Karpas-422 (cell line): Measurements from ENCODE around the gene UBA52. TPM values are rescaled to one million over a fixed set of nuclear protein-coding genes. Genes with fewer than 3 reads are reported as not detected.

Source experiments
- DNase-seq: peaks from one replicate; pipeline ENCODE4 v3.0.0-alpha.2; 2015
- H2AFZ ChIP-seq: fragments of 200-600 bp; sonication (generic); 2 replicates; pipeline ENCODE4 v1.6.1; 2014; ENCODE audit warnings: antibody characterized with exemption, low read length, mixed read lengths
- H3K27ac ChIP-seq: fragments of 200-600 bp; sonication (generic); 2 replicates; pipeline ENCODE4 v1.5.1; 2014; ENCODE audit warnings: mild to moderate bottlenecking, low read length, moderate library complexity
- H3K27me3 ChIP-seq: fragments of 200-600 bp; sonication (generic); 2 replicates; pipeline ENCODE4 v1.6.1; 2014; ENCODE audit warnings: low read length, mixed read lengths
- H3K36me3 ChIP-seq: fragments of 200-600 bp; sonication (generic); 2 replicates; pipeline ENCODE4 v1.6.1; 2014; ENCODE audit warnings: low read length, mixed read lengths; ENCODE audit not compliant: insufficient read depth
- H3K4me1 ChIP-seq: fragments of 200-600 bp; sonication (generic); 2 replicates; pipeline ENCODE4 v1.6.1; 2014; ENCODE audit warnings: mild to moderate bottlenecking, low read length, mixed read lengths
- H3K4me2 ChIP-seq: fragments of 200-600 bp; sonication (generic); 2 replicates; pipeline ENCODE4 v1.6.1; 2014; ENCODE audit warnings: low read length, low read depth, mild to moderate bottlenecking; ENCODE audit not compliant: poor library complexity, severe bottlenecking
- H3K4me3 ChIP-seq: fragments of 200-600 bp; sonication (generic); 2 replicates; pipeline ENCODE4 v1.5.1; 2014; ENCODE audit warnings: mild to moderate bottlenecking, antibody characterized with exemption, low read length, mixed read lengths
- H3K79me2 ChIP-seq: fragments of 200-600 bp; sonication (generic); 2 replicates; pipeline ENCODE4 v1.6.1; 2014; ENCODE audit warnings: mild to moderate bottlenecking, low read length, mixed read lengths
- H3K9ac ChIP-seq: fragments of 200-600 bp; sonication (generic); 2 replicates; pipeline ENCODE4 v1.6.0; 2014; ENCODE audit warnings: low read length
- H3K9me2 ChIP-seq: fragments of 200-600 bp; sonication (generic), shearing (Covaris generic); replicated peaks from 2 replicates; pipeline ENCODE4 v1.6.0; 2014; ENCODE audit warnings: mild to moderate bottlenecking, low read length, moderate library complexity; ENCODE audit not compliant: insufficient read depth
- H3K9me3 ChIP-seq: fragments of 300-700, 200-600 bp; sonication (generic); 2 replicates; pipeline ENCODE4 v1.6.1; 2014; ENCODE audit warnings: low read length, mixed read lengths
- H4K20me1 ChIP-seq: fragments of 200-600 bp; sonication (generic); 2 replicates; pipeline ENCODE4 v1.6.1; 2014; ENCODE audit warnings: mild to moderate bottlenecking, antibody characterized with exemption, low read length, low read depth; ENCODE audit not compliant: insufficient read depth
- total RNA-seq: library from RNA; depleted of rRNA; stranded (reverse); fragments of >200 nt; shearing (Covaris generic); gene quantifications from 2 replicates; pipeline ENCODE4 v1.2.3, GENCODE V29; 2014; ENCODE audit warnings: low replicate concordance

UBA52 gene
- total RNA-seq, 1 experiment from 2014 or later, result 1,597 TPM

DNA sequence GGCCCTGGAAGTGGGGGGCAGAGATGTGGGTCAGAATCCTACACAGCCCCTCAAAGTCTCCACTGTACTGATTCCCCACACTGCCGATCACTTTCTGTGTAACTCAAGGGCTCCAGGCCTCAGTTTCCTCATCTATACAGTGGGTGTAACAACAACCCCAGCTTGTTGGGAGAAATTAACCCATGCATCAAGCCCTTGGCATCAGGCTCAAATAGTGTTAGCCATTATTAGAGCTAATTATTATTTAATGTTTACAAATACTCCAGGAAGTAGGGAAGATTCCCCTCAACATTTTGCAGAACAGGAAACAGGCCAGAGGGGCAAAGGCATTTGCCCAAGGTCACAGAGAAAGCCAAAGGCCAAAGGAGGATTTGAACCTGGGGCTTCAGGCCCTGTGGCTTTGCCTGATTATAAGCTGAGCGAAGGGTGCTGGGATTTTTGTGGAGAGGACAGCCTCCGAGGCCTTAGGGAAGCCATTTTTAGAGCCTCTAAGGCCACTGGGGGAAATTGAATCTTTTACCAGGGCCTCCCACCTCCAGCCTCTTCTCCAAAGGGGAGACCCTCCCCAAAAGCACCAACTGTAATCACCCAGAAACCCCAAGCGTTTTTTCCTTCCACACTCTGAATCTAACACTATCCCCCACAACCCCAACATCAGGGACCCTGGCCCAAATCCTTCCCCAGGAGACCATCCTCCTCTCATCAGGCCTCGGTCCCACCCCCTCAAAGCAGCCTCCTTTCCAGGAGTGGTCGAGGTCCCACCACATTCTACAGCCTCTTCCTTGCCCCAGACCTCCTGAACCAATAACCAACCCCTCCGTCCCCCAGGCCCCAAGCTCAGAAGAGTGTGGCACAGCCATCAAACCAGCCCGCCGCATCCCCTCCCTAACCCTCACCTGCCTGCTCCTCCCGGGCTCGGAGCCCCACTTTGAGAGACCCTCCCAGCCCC lies 29.4 kb upstream of the UBA52 start:
- peak overlapping the region; percentile 77 for H3K4me3 ChIP-seq
- peak; percentile 54 for DNase-seq
- H3K9ac ChIP-seq, result peak overlapping the region; percentile 77
- H3K79me2 ChIP-seq, result peaks cover 18% of the 10 kb centered on the region
- H3K36me3 ChIP-seq, result peaks cover 6% of the 10 kb centered on the region; the same call in 1 of the 2 replicates
- no peaks in the 10 kb centered on the region for H3K9me2 ChIP-seq
- peaks cover 17% of the 10 kb centered on the region for H3K4me1 ChIP-seq
- no peaks in the 10 kb centered on the region for H3K27me3 ChIP-seq
- H2AFZ ChIP-seq, result no peak overlapping the region
- H4K20me1 ChIP-seq, result no peaks in the 10 kb centered on the region
- no peaks in the 10 kb centered on the region for H3K9me3 ChIP-seq
- peak overlapping the region; percentile 81 for H3K4me2 ChIP-seq
- H3K27ac ChIP-seq, result peak overlapping the region; percentile 46

DNA sequence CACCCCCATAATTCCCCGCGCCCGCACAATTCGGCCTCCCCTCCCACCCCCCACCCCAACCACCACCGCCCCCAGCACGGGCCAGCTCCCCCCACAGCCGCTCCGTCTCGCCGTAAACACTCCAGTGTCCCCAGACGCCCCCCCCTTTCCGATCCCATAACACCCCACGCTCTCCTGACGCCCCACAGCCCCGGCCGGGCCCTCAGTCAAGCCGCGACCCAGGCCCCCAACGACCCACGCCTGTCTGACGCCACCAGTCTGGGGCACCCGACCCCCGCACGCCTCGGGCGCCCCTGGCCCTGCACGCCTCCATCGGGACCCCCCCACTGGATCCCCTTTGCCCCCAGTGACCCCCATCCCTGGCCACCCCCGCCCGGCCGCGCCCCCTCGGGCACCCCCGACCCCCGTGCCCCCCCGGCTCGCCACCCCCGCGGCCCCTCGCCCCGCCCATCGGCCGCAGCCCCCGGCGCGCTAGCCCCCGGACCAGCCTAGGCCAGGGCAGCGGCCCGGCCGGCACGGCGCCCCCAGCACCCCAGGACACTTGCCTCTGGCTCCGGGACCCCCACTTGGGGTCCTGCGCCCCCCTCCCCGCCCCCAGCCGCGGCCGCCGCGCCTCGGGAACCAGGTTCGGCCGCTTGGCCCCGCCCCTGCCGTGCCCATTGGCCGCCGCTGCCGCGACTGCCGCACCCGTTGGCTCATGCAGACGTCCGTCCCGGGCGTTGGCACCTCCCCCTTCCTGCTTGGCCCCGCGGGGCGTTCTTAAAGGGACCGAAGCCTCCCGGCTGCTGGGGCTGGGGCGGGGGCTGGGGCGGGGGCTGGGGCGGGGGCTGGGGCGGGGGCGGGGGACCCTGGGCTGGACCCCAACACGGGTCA lies 28.5 kb upstream of the UBA52 start, which contains the start of gene FKBP8:
TSS of gene FKBP8 (minus strand) at position 633 of the 873 bp plus-strand sequence. CDS start 1,603 bp downstream, outside the sequence.
- Histone ChIP-seq H3K27ac (peak within 1 kb of the TSS; percentile 46), H4K20me1 (no peaks in the 10 kb centered on the region), H2AFZ (peak within 1 kb of the TSS; percentile 75; the same call in 1 of the 2 replicates), H3K79me2 (peaks cover 18% of the 10 kb centered on the region), H3K4me1 (peaks cover 17% of the 10 kb centered on the region), H3K36me3 (peaks cover 6% of the 10 kb centered on the region; the same call in 1 of the 2 replicates), H3K9ac (peak within 1 kb of the TSS; percentile 77), H3K4me3 (peak within 1 kb of the TSS; percentile 77), H3K4me2 (peak within 1 kb of the TSS; percentile 81), H3K9me3 (no peaks in the 10 kb centered on the region), H3K9me2 (no peaks in the 10 kb centered on the region), H3K27me3 (no peaks in the 10 kb centered on the region)
- DNase-seq, result peak; percentile 96

DNA sequence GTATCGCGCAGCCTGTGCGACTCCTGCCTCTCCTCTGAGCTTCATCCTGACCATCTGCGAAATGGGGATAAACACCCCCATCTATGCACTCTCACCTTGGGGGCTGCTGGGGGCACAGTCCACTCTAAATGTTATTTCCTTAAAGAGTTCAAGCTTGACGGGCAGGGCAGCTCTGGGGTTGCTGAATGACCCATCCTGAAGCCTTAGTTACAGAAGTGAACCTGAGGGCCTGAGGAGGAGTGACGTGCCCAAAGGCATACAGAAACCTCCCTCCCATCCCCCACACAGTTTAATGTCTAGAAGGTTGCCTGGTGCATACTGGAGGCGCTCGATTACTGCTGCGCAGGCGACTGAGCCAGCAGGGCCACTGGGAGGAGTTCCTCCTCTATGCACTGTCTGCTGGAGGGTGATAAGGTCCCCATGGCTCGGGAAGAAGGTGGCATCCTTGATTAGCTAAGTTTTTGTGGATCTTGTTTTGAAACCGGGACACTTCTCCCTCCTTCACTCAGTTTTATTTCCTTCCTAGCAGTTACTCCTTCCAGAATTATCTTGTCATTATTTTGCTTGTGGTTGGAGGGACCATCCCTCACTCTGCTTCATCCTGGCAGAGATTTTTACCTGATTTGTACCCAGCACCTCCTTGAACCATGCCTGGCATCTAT lies 27.7 kb upstream of the UBA52 start:
- Histone ChIP-seq H3K4me2 (peak overlapping the region; percentile 76), H2AFZ (peak overlapping the region; percentile 75; the same call in 1 of the 2 replicates), H3K27ac (no peak overlapping the region), H3K27me3 (no peaks in the 10 kb centered on the region), H3K79me2 (peaks cover 18% of the 10 kb centered on the region), H3K4me3 (peak overlapping the region; percentile 63), H3K9me2 (no peaks in the 10 kb centered on the region), H3K4me1 (peaks cover 17% of the 10 kb centered on the region), H3K36me3 (peaks cover 6% of the 10 kb centered on the region; the same call in 1 of the 2 replicates), H3K9me3 (no peaks in the 10 kb centered on the region), H3K9ac (peak overlapping the region; percentile 67), H4K20me1 (no peaks in the 10 kb centered on the region)
- peak; percentile 87 for DNase-seq

GRCh38 chr19:18551631-18552030 lies 20.0 kb upstream of the UBA52 start:
- H3K27ac ChIP-seq, result no peak overlapping the region
- no peak overlapping the region for H3K9ac ChIP-seq
- no peaks in the 10 kb centered on the region for H3K36me3 ChIP-seq
- no peaks in the 10 kb centered on the region for H3K27me3 ChIP-seq
- H3K79me2 ChIP-seq, result no peaks in the 10 kb centered on the region
- no peak for DNase-seq
- H4K20me1 ChIP-seq, result no peaks in the 10 kb centered on the region
- no peaks in the 10 kb centered on the region for H3K9me3 ChIP-seq
- no peaks in the 10 kb centered on the region for H3K4me1 ChIP-seq
- H3K4me2 ChIP-seq, result no peak overlapping the region
- H3K4me3 ChIP-seq, result no peak overlapping the region
- H2AFZ ChIP-seq, result no peak overlapping the region
- no peaks in the 10 kb centered on the region for H3K9me2 ChIP-seq

DNA sequence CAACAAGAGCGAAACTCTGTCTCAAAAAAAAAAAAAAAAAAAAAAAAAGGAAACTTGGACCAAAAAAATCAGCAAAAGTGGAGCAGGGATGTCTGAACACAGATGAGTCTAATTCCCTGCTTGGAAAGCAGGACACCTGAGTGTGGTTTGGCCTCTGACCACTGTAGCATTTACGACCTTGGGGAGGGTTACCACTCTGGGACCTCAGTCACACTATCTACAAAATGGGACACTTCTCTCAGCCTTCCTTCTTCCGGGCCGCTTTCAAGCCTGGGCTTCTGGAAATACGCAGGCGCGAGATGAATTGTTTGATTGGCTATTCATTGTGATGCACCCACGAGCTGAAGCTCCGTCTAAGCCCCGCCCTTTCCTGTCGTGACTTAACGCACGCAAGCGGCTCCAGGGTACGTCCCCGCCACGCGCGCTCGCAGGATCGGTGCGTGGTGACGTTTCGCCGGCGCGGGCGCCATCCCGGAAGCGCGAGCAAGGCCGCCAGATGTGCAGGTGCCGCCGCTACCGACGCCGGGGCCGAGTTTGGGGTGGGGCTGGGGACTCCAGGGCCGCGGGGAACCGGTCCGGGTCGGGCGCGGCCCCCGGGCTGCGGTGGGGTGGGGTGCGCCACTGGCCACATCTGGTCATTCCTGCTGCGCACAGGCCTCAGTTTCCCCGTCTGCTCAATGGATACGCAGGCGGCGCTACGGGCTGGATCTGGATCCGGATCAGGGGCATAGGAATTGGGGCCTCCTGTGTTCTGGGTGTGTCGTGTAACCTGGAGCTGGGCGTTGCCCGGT lies 14.1 kb upstream of the UBA52 start, which contains the start of gene KXD1:
TSS of gene KXD1 (plus strand) at position 460 of the 791 bp plus-strand sequence. CDS start 4,187 bp downstream, outside the sequence.
- H3K4me2 ChIP-seq, result peak within 1 kb of the TSS; percentile 99
- peaks cover 33% of the 10 kb centered on the region for H3K79me2 ChIP-seq
- no peaks in the 10 kb centered on the region for H3K36me3 ChIP-seq
- H3K9me2 ChIP-seq, result no peaks in the 10 kb centered on the region
- H3K4me1 ChIP-seq, result peaks cover 18% of the 10 kb centered on the region
- H3K27ac ChIP-seq, result peak within 1 kb of the TSS; percentile 72
- peak within 1 kb of the TSS; percentile 93 for H3K9ac ChIP-seq
- H3K4me3 ChIP-seq, result peak within 1 kb of the TSS; percentile 95
- no peaks in the 10 kb centered on the region for H4K20me1 ChIP-seq
- H3K9me3 ChIP-seq, result no peaks in the 10 kb centered on the region
- no peak within 1 kb of the TSS; the same call in 1 of the 2 replicates for H2AFZ ChIP-seq
- DNase-seq, result peak; percentile 99
- no peaks in the 10 kb centered on the region for H3K27me3 ChIP-seq

DNA sequence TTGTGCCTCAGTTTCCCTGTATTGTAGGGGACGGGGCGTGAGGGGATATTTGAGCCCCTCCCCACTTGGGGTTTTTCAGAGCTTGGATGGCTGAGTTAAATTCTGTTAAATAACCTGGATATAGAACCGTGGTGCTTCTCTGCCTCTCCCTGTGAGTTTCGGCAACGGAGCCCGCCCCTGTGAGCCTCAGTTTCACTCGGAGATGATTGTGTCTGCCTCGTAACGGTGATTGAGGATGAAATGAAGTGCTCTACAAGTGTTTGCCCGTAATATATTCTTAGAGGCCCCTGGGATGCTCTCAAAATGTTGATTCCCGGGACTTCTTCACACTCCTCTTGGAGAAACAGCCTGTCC lies 13.5 kb upstream of the UBA52 start:
- no peaks in the 10 kb centered on the region for H3K27me3 ChIP-seq
- no peaks in the 10 kb centered on the region for H4K20me1 ChIP-seq
- H2AFZ ChIP-seq, result no peak overlapping the region; the same call in 1 of the 2 replicates
- H3K9ac ChIP-seq, result peak overlapping the region; percentile 93
- DNase-seq, result peak; percentile 56
- H3K9me2 ChIP-seq, result no peaks in the 10 kb centered on the region
- peaks cover 33% of the 10 kb centered on the region for H3K79me2 ChIP-seq
- H3K4me1 ChIP-seq, result peaks cover 18% of the 10 kb centered on the region
- H3K4me3 ChIP-seq, result peak overlapping the region; percentile 95
- H3K9me3 ChIP-seq, result no peaks in the 10 kb centered on the region
- no peaks in the 10 kb centered on the region for H3K36me3 ChIP-seq
- peak overlapping the region; percentile 72 for H3K27ac ChIP-seq
- peak overlapping the region; percentile 99 for H3K4me2 ChIP-seq

- H2AFZ ChIP-seq, result no peak overlapping the region
Measured at GRCh38 chr19:18558604-18559003, 13.1 kb upstream of the UBA52 start.

More at GRCh38 chr19:18558604-18559003, 13.1 kb upstream of the UBA52 start:
- H3K9ac ChIP-seq, result peak overlapping the region; percentile 93
- peak overlapping the region; percentile 72 for H3K27ac ChIP-seq
- H3K4me2 ChIP-seq, result peak overlapping the region; percentile 99
- DNase-seq, result peak; percentile 51
- H4K20me1 ChIP-seq, result no peaks in the 10 kb centered on the region
- H3K9me2 ChIP-seq, result no peaks in the 10 kb centered on the region
- H3K27me3 ChIP-seq, result no peaks in the 10 kb centered on the region
- no peaks in the 10 kb centered on the region for H3K36me3 ChIP-seq
- no peaks in the 10 kb centered on the region for H3K9me3 ChIP-seq
- H3K4me1 ChIP-seq, result peaks cover 18% of the 10 kb centered on the region
- H3K79me2 ChIP-seq, result peaks cover 33% of the 10 kb centered on the region
- H3K4me3 ChIP-seq, result peak overlapping the region; percentile 95
